Mucosa of gallbladder (tissue), 1 donor: ENCODE results near the gene TPD52L2. TPM values are rescaled to one million over a fixed set of nuclear protein-coding genes. Genes with fewer than 3 reads are reported as not detected.
"Not testable (repeated sequence)": the region's sequence is repeated elsewhere in the genome, so short reads cannot be mapped to it uniquely, and the experiment has no call there.

ENCODE experiments used
- DNase-seq: peaks from one replicate; pipeline ENCODE4 v3.0.0-alpha.2; 2020; ENCODE audit warnings: low spot score
- total RNA-seq: library from RNA; stranded (reverse); gene quantifications from one replicate; pipeline ENCODE4 v1.2.1, GENCODE V29; 2021
- donor health status: DM: no; HTN: no; CAD: no.

TPD52L2 gene
- total RNA-seq, 1 donor from 2014 or later, result 72.3 TPM

DNA sequence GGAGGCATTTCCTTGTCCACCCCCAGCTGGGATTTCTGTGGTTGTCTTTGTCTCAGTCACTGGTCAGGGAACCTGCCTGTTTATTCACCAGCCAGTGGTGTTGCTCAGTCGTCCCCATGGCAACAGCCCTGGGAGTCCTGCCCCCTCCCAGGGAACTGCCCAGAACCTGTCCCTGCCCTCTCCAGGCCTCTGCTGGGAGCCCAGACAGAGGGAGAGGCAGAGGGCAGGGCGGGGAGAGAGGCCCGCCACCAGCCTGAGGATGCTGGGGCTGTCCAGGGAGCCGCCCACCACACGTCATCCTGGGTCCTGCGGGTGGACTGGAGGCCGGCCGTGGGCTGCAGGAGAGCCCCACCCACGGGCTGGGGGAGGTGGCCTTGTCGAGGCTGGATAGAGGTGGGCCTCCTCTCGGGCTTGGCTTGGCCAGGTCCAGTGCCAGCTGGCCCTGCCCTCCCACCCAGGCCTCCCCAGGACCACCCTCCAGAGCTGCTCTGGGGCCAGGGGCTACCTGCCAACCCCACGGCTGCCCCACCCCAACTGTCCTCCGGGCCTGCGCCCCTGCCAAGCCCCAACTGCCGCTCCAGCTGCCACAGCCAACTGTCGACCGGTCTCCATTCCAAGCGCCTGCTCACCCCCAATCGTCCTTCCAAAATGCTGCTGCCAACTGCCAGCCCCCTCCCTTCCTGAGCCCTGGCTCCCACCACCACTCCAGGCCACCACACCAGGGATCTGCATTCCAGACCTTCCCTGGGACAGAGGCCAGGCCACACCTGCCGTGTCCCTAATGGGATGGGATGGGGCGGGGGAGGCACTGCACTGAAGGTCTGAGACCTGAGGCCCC, 29.8 kb upstream of the TPD52L2 start:
- peak; percentile 93 for DNase-seq

GRCh38 chr20:63836458-63837344, 28.4 kb upstream of the TPD52L2 start:
- no peak for DNase-seq

- no peak for DNase-seq
These were observed 27.6 kb upstream of the TPD52L2 start for GRCh38 chr20:63837479-63837878.

DNA sequence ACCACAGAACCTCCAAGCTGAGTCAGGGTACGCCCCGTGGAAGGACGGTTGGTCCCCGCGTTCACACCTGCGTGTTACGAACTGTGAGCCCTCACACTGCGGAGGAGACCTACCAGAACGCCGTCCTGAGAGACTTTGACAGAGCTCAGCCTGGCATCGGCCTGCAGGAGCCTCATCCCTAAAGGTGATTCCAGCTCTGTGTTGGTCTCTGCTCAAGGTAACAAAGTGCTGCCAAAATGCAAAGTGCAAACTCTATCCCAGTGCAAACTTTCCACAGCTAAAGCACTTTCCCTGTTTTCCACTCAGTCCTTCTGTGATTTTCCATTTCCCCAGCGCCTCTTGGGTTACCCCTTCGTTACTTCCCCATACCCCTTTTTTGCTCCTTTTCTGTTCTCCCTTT, 25.4 kb upstream of the TPD52L2 start:
- no peak for DNase-seq

DNA sequence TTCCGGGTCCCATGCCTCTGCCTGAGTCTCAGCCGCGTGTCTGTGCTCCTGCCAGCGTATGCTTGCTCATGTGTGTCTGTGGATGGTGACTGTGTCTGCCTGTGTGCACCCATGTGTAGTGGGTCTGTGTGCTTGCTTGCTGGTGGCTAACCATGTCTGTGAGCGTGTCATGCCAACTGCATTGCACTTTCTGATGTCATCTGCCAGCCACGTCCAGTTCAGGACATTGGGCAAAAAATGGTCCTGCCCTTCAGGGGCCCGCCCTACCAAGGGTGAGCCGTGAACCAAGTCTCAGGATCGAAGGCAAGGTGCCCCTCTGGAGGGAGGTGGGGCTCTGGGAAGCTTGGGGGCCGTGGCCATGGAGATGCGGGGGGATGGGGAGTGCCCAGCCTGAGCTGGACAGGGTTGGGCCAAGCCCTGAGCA, 24.7 kb upstream of the TPD52L2 start:
- DNase-seq, result no peak

GRCh38 chr20:63842258-63842657, 22.8 kb upstream of the TPD52L2 start:
- no peak for DNase-seq

DNA sequence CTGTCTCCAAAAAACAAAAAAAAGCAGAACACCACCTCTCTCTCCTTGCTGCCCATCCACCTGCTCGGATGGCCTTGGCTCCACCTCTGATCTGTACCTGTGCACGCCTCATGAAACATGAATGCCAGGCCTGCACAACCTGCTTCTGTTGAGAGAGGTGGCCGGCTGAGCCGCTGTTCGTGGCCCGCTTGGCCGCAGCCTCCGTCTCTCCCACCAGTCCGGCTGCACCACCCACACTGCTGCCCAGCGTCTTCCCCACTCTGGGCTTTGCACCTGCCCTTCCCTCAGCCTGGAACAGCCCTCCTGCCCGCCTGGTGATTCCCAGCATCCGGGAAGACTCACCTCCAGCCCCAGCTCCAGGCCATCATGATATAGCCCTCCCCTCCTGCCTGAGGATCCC, 21.8 kb upstream of the TPD52L2 start:
- no peak for DNase-seq

DNA sequence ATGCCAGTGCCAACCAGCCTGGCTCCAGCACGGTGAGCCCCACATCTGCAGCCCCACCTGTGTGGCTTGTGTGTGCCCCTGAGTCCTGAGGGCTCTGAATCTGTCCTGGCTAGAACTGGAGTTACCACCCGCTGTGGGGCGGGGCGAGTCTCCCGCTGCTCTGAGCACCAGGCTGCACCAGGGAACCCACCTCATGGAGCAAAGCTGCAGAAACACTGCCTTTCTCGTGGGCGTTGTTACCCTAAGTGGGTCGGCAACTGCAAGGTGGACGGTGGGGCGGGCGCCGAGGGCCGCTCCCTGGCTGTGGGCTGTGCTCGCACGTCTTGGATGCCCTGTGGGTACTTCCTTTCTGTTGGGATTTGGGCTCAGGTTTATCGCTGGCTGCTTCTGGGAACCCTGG, 21.3 kb upstream of the TPD52L2 start:
- no peak for DNase-seq

GRCh38 chr20:63844511-63844991, 20.5 kb upstream of the TPD52L2 start:
- DNase-seq, result no peak

GRCh38 chr20:63846128-63846771, 18.8 kb upstream of the TPD52L2 start:
- DNase-seq, result no peak

DNA sequence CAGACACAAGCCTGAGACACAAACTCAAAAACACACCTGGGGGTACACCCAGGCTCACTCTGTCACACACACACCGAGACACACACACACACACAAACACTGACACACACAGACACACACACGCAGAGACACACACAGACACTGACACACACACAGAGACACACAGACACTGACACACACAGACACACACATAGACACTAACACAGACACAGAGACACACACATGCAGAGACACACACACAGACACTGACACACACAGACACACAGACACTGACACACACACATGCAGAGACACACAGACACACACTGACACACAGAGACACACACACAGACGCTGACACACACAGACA, 18.2 kb upstream of the TPD52L2 start:
- no peak for DNase-seq

- no peak for DNase-seq
These were observed 17.6 kb upstream of the TPD52L2 start for GRCh38 chr20:63847237-63848002.

GRCh38 chr20:63848003-63848911, 16.8 kb upstream of the TPD52L2 start:
- no peak for DNase-seq

DNA sequence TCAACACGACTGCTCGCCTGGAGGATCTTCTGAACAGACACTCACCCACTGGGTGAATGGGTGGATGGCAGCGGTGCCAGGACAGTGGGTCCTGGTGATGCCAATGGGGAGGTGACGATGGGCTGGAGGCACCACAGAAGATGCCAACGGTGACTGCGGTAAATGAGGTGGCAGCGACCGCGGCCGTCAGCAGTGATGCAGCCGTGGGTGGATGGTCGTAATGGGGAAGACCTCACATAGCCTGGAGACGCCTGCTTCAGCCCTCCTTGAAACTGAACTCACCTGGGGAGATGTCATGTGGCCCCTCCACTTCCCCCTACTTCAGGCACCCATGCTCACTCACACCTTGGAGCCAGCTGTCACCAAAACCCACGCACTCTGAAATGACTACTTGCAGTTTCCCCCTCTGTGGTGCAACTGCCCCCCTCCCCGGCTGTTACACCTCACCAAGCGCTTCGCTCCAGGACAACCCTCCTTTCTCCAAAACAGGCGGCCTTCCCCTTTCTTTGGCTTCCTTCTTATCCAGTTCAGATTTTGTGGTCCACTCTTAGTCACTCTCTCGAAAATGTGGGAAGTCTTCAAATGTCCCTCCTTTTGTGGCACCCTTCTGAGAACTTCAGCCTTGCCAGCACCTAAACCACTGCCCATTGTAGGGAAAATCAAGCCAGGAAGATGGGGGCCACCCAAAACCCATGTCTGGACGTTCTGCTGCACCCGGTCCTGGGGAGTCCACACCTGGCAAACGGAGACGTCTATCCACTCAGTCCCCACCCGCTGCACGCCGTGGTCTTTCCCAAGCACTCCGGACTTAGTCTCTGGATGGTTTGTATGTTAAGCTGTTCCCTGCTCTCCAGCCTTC, 14.2 kb upstream of the TPD52L2 start:
- DNase-seq, result no peak

- not testable (repeated sequence) for DNase-seq
These were observed 13.5 kb upstream of the TPD52L2 start for GRCh38 chr20:63851548-63851943.

DNA sequence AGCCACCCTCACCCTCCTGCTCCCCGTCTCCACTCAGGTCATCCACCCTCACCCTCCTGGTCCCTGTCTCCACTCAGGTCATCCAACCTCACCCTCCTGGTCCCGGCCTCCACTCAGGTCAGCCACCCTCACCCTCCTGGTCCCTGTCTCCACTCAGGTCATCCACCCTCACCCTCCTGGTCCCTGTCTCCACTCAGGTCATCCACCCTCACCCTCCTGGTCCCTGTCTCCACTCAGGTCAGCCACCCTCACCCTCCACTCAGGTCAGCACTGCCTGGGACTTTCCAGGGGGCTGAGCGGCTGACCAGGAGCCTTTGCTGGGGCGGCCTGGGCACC, 11.4 kb upstream of the TPD52L2 start:
- not testable (repeated sequence) for DNase-seq

- DNase-seq, result no peak
These were observed 10.9 kb upstream of the TPD52L2 start for GRCh38 chr20:63854069-63854765.

GRCh38 chr20:63854766-63855362, 10.2 kb upstream of the TPD52L2 start:
- DNase-seq, result no peak
